ENCODE results near the gene MELTF.

- TF ChIP-seq CTCF (IDR thresholded peaks at IDR 0.05; ENCODE audit: poor library complexity) (no peak), EZH2 (IDR thresholded peaks at IDR 0.05; ENCODE audit: borderline replicate concordance) (no peak), EZH2phosphoT487 (IDR thresholded peaks at IDR 0.05; ENCODE audit: low read depth, severe bottlenecking, unreplicated experiment) (no peak)
Measured at GRCh38 chr3:196995027-196995426, 34.6 kb downstream of the MELTF start.

Measured in hepatocyte (in vitro differentiated cells).